Large intestine (tissue), 3 donors: ENCODE data around the gene KIAA0930. TPM values are rescaled to one million over a fixed set of nuclear protein-coding genes. Genes with fewer than 3 reads are reported as not detected.
"Not testable (repeated sequence)": the region's sequence is repeated elsewhere in the genome, so short reads cannot be mapped to it uniquely, and the experiment has no call there.

ENCODE experiments used
- DNase-seq, 2 donors: peaks; one replicate each; pipeline versions ENCODE4 v3.0.0 to v3.0.0-alpha.2; 2013
- H3K27ac ChIP-seq: one replicate; pipeline ENCODE4 v1.5.1; 2013; ENCODE audit warnings: low read length
- H3K27me3 ChIP-seq: 2 replicates; pipeline ENCODE4 v1.6.1; 2013; ENCODE audit warnings: low read length; ENCODE audit not compliant: control insufficient read depth, insufficient read depth
- H3K36me3 ChIP-seq: 2 replicates; pipeline ENCODE4 v1.6.1; 2013; ENCODE audit warnings: low read length; ENCODE audit not compliant: control insufficient read depth, insufficient read depth
- H3K4me1 ChIP-seq: one replicate; pipeline ENCODE4 v1.6.1; 2013; ENCODE audit warnings: low read length; ENCODE audit not compliant: control insufficient read depth, insufficient read depth
- H3K4me3 ChIP-seq: one replicate; pipeline ENCODE4 v1.5.1; 2013; ENCODE audit warnings: low read length
- H3K9me3 ChIP-seq: one replicate; pipeline ENCODE4 v1.6.1; 2013; ENCODE audit warnings: mild to moderate bottlenecking, low read depth, low read length, moderate library complexity; ENCODE audit not compliant: control insufficient read depth
- WGBS: methylation state at CpG from one replicate; pipeline ENCODE4 v1.1.5; 2013; ENCODE audit warnings: low lambda C conversion rate; ENCODE audit not compliant: insufficient coverage; 5-methylcytosine and 5-hydroxymethylcytosine counted together
- polyA plus RNA-seq: library from polyadenylated mRNA; unstranded; fragments of 120-200 nt; gene quantifications from one replicate; pipeline ENCODE4 v1.2.1, GENCODE V29; 2013

KIAA0930 gene
- polyA plus RNA-seq, 1 donor: 21.8 TPM

DNA sequence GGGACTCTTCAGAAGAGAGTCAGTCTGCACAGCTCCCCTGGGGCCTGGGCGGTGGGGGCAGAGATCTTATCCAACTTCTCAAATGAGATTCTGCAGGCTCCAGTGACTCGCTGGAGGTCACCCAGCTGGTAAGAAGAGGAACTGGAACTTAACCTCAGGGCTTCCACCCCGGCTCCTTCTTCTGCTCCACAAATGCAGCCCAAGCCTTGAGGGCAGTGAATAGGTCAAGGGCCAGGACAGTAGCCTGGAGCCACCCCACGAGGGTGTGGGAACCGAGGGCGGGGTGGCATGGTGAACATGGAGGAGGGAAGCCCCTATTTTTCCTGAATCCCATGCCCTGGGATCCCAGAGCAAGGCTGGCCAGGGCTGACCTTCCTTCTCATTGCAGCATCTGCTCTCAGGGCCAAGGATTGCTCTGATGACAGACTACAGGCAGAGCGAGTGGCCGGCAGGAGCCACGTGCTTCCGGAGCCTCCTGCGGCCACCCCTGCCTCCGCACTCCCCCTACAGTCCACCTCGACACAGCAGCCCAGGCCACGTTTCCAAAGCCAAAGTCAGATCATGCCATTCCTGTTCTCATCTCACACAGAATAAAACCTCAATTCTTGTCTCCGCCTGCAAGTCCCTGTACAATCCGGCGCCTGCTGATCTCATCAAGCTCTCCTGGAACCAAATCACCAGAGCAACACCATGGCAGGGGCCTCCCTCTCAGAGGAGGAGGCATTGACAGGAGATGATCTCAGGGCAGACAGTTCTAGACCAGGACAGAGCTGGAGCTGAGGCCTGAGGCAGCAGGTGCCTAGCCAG is 23.0 kb upstream of the KIAA0930 start:
- Histone ChIP-seq H3K27me3 (no peaks in the 10 kb centered on the region), H3K36me3 (no peaks in the 10 kb centered on the region), H3K4me1 (no peaks in the 10 kb centered on the region), H3K9me3 (peaks cover 2% of the 10 kb centered on the region), H3K4me3 (no peak overlapping the region), H3K27ac (no peak overlapping the region)
- peak; percentile 72 to 73 for DNase-seq
- WGBS: no CpG with 5 or more reads among the region's 17 CpGs

DNA sequence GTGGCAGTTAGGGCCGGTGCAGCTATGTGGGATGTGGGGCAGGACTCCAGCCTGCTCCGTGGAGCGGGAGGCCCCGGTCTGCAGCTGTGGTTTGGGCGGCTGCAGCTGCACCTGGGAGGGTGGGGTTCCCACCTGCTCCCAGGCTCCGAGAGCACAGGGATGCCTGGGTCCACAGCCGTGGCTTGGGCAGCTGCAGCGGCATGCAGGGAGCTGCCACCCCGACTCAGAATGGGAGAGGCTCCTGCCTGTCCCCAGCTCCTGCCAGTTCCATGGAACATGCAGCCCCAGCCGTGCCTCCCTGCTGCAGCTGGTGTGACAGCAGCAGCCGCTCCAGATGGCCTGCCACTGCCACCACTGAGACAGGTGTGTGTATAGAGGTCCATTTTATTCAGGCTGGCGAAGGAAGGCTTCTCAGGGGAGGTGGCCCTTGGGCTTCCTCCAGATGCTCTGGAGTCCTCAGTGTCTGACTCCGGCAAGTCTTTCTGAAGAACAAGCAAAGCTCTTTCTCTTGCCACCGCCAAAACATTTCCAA is 22.3 kb upstream of the KIAA0930 start:
- DNase-seq: no peak
- WGBS: no CpG with 5 or more reads among the region's 14 CpGs
- H3K4me3 ChIP-seq: no peak overlapping the region
- no peaks in the 10 kb centered on the region for H3K36me3 ChIP-seq
- H3K9me3 ChIP-seq: peaks cover 2% of the 10 kb centered on the region
- no peaks in the 10 kb centered on the region for H3K27me3 ChIP-seq
- no peak overlapping the region for H3K27ac ChIP-seq
- H3K4me1 ChIP-seq: no peaks in the 10 kb centered on the region

DNA sequence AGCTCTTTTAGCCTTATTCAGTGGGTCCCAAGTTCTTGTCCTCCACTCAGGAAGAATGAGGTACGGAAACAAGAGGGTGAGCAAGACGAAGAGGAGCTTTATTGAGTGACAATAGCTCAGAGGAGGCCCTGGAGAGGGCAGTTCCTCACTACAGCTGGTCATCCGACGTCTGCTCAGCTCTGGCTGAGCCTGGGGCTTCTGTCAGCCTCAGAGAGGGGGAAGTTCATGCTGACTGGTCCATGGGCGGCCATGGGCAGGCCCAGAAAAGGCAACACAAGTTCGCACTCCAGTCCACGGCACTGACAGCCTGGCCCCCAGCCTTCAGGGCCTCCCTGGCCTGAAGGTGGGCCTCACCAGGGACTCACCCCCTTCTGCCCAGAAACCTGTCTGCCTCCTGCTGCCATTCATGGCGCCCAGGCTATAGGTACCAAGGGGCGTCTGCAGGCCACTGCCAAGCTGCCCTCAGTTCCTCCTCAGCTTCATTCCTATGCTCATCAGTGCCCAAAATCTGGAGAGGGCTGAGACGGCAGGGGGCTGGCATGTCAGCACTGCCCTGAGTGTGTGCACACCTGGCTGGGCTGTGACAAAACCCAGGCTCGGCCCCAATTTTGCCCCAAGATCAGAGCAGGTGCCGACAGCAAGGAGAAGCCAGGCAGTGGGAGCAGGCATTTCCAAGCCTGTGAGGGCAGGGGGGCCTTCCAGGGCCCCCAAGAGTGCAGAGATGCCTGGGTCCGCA is 21.7 kb upstream of the KIAA0930 start:
- no peaks in the 10 kb centered on the region for H3K27me3 ChIP-seq
- H3K27ac ChIP-seq: no peak overlapping the region
- no peak for DNase-seq
- H3K36me3 ChIP-seq: no peaks in the 10 kb centered on the region
- H3K4me1 ChIP-seq: no peaks in the 10 kb centered on the region
- no CpG with 5 or more reads among the region's 13 CpGs for WGBS
- no peak overlapping the region for H3K4me3 ChIP-seq
- H3K9me3 ChIP-seq: peaks cover 2% of the 10 kb centered on the region

DNA sequence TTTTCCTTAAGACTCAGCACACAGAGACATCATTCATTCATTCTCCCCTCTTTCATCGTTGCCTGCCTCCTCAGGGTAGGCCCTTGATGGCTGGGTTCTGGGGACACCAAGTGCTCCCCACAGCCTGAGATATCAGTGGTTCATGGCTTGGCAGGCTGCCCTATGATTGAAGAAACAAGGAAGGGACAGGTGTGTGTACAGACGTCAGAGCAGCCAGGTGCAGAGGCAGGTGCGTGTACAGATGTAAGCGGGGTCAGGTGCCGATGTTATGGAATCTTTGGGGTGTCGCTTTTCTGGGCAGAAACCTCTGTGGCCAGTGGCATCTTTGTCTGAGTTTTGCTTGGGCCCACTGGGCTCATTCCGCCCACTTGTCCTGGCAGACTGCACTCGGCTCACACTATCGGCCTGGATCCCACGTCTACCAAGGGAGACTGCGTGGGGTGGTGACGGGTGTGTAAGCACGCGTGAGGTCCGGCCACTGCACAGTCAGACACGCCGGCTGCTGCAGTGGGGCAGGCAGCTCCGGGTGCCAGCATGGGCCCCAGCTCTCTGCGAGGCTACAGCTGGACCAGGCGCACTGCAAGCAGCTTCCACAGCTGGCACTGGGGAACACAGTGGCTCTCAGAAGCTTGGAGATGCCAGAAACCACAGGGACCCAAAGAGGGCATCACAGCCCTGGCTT is 20.9 kb upstream of the KIAA0930 start:
- Histone ChIP-seq H3K27ac (no peak overlapping the region), H3K27me3 (no peaks in the 10 kb centered on the region), H3K4me3 (no peak overlapping the region), H3K36me3 (no peaks in the 10 kb centered on the region), H3K9me3 (peaks cover 2% of the 10 kb centered on the region), H3K4me1 (no peaks in the 10 kb centered on the region)
- WGBS: no CpG with 5 or more reads among the region's 20 CpGs
- peak in 1 of 2 donors; percentile 67 for DNase-seq

DNA sequence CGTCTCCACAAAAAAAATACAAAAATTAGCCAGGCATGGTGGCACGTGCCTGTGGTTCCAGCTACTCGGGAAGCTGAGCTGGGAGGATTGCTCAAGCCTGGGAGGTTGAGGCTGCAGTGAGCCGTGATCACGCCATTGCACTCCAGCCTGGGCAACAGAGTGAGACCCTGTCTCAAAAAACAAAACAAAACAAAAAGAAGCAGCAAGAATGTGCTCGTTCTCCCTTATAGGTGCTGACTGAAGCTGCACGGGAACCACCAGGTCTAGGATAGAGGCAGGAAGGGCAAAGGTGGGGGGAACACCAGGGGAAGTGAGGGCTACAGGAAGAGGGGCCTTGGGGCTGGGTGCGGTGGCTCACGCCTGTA is 19.7 kb upstream of the KIAA0930 start:
- WGBS: 80% methylated on average over 1 of the region's 9 CpGs
- H3K4me1 ChIP-seq, H3K27ac ChIP-seq, H3K36me3 ChIP-seq, H3K9me3 ChIP-seq, DNase-seq, H3K27me3 ChIP-seq, H3K4me3 ChIP-seq: not testable (repeated sequence)

DNA sequence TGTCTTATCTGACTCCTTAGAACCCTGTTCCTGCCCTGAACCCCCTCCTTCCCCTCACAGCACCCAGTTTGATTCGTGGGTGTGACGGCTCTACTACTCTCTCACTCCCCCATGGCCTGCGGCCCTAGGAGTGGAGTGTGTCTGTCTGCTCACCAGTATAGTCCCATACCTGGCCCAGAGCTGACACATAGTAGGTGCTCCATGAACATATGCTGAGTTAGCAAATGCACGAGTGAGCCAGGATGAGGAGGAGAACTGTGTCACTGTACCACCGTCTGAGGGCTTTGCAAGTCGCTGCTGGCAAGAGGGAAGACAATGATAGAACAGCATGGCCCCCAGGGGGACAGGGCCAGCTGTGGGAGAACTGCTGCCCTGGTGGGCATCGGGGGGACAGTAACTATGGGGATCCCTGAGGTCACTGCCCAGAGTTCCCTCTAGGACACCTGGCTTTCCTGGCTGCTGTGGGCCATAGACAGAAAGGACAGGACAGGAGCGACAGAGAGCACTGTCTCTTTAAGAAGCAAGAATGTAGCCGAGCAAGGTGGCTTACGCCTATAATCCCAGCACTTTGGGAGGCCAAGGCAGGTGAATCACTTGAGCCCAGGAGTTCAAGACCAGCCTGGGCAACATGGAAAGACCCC is 19.2 kb upstream of the KIAA0930 start:
- H3K4me1 ChIP-seq: no peaks in the 10 kb centered on the region
- H3K4me3 ChIP-seq: no peak overlapping the region
- no peak for DNase-seq
- WGBS: no CpG with 5 or more reads among the region's 10 CpGs
- no peaks in the 10 kb centered on the region for H3K36me3 ChIP-seq
- no peaks in the 10 kb centered on the region for H3K27me3 ChIP-seq
- no peak overlapping the region for H3K27ac ChIP-seq
- peaks cover 2% of the 10 kb centered on the region for H3K9me3 ChIP-seq

DNA sequence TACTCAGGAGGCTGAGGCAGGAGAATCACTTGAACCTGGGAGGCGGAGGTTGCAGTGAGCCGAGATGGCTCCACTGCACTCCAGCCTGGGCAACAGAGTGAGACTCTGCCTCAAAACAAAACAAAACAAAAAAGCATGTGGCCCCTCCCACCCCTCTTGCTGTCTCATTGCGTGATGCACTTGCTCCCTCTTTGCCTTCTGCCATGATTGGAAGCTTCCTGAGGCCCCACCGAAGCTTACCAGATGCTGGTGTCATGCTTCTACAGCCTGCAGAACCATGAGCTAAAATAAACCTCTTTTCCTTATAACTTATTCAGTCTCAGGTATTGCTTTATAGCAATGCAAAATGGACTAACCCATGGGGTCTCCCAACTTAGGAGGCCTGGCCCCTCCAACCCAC is 17.2 kb upstream of the KIAA0930 start:
- H3K9me3 ChIP-seq, H3K27ac ChIP-seq, H3K27me3 ChIP-seq, H3K4me1 ChIP-seq, DNase-seq, H3K4me3 ChIP-seq, H3K36me3 ChIP-seq: not testable (repeated sequence)
- WGBS: 100% methylated on average over 1 of the region's 4 CpGs

DNA sequence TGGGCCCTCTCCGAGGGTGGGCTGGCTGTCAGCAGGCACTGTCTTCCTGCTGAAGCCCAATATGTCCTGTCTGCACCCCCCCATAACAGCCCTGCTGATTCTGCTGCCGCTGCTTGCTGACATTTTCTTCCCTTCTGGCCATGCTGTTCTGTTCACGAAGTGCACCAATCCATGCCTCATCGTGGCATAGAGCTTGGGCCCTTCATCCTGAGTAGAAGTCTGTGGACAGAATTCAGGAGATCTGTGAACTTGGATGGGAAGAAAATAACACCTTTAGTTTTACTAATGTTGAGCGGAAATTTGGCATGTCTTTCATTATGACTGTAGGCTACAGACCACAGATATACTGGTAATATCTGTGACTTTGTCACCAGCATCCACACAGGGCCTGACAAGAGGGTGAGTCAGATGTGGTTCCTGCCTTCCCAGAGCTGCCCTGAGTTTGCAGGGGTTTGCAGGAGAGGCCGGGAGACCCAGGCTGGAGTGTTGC is 14.1 kb upstream of the KIAA0930 start:
- Histone ChIP-seq H3K27me3 (no peaks in the 10 kb centered on the region), H3K9me3 (no peaks in the 10 kb centered on the region), H3K36me3 (no peaks in the 10 kb centered on the region), H3K27ac (no peak overlapping the region), H3K4me3 (no peak overlapping the region), H3K4me1 (no peaks in the 10 kb centered on the region)
- no peak for DNase-seq
- WGBS: no CpG with 5 or more reads among the region's 6 CpGs

DNA sequence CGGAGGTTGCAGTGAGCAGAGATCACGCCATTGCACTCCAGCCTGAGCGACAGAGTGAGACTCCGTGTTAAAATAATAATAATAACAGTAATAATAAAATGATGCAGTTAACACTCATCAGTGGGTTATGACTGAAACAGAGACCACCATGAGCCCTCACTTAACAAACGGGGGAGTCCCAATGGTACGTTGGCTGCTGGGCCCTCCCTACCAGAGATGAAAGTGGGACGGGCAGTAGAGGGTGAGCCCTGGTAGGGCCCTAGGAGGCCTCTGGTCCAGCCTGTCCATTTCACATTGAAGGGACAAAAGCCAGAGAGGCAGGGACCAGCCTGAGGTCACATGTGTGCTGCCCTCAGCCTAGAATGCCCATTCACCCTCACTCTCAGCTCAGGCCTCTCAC is 13.7 kb upstream of the KIAA0930 start:
- WGBS: no CpG with 5 or more reads among the region's 7 CpGs
- Histone ChIP-seq H3K36me3 (no peaks in the 10 kb centered on the region), H3K9me3 (no peaks in the 10 kb centered on the region), H3K27ac (no peak overlapping the region), H3K4me3 (no peak overlapping the region), H3K27me3 (no peaks in the 10 kb centered on the region), H3K4me1 (no peaks in the 10 kb centered on the region)
- DNase-seq: no peak
